Liver (tissue), 3 donors: ENCODE results near the gene HSD3B7.

Source experiments
- CTCF ChIP-seq: fragments of 150-350 bp; IDR thresholded peaks from 2 replicates; pipeline ENCODE4 v1.5.1; 2017; ENCODE audit warnings: improper control_type of control experiment, low read depth, low read length; ENCODE audit not compliant: missing input control
- FOXA1 ChIP-seq: IDR thresholded peaks from 2 replicates; pipeline ENCODE4 v1.6.1; 2016; ENCODE audit warnings: antibody characterized with exemption
- FOXA2 ChIP-seq: IDR thresholded peaks from 2 replicates; pipeline ENCODE4 v1.6.1; 2016; ENCODE audit warnings: antibody characterized with exemption
- GABPA ChIP-seq, 2 donors: IDR thresholded peaks in 1 of 2; conservative IDR thresholded peaks in 1 of 2; 2 replicates each; pipeline ENCODE4 v1.6.1; 2016; ENCODE audit warnings: antibody characterized with exemption in 2 of 2, mild to moderate bottlenecking in 1 of 2, moderate library complexity in 1 of 2
- HNF4A ChIP-seq, 2 donors: conservative IDR thresholded peaks; 2 replicates each; pipeline ENCODE4 v1.6.1; 2016; ENCODE audit warnings: antibody characterized with exemption in 2 of 2, mild to moderate bottlenecking in 2 of 2
- JUND ChIP-seq, 2 donors: IDR thresholded peaks; 2 replicates each; pipeline ENCODE4 v1.6.1; 2016; ENCODE audit warnings: antibody characterized with exemption in 2 of 2
- MAX ChIP-seq: IDR thresholded peaks from 2 replicates; pipeline ENCODE4 v1.6.1; 2016; ENCODE audit warnings: antibody characterized with exemption
- NR2F2 ChIP-seq: IDR thresholded peaks from 2 replicates; pipeline ENCODE4 v1.6.1; 2016; ENCODE audit warnings: antibody characterized with exemption
- RAD21 ChIP-seq, 2 donors: IDR thresholded peaks; 2 replicates each; pipeline ENCODE4 v1.6.1; 2016; ENCODE audit warnings: antibody characterized with exemption in 2 of 2, mild to moderate bottlenecking in 2 of 2
- REST ChIP-seq: IDR thresholded peaks from 2 replicates; pipeline ENCODE4 v1.6.1; 2016; ENCODE audit warnings: antibody characterized with exemption, mild to moderate bottlenecking
- RXRA ChIP-seq, 2 donors: IDR thresholded peaks; 2 replicates each; pipeline ENCODE4 v1.6.1; 2017 to 2018; ENCODE audit warnings: antibody characterized with exemption in 2 of 2, mild to moderate bottlenecking in 1 of 2
- SP1 ChIP-seq: IDR thresholded peaks from 2 replicates; pipeline ENCODE4 v1.6.1; 2018; ENCODE audit warnings: antibody characterized with exemption, mild to moderate bottlenecking
- YY1 ChIP-seq: IDR thresholded peaks from 2 replicates; pipeline ENCODE4 v1.6.1; 2016; ENCODE audit warnings: antibody characterized with exemption, mild to moderate bottlenecking
- ZBTB33 ChIP-seq: IDR thresholded peaks from 2 replicates; pipeline ENCODE4 v1.6.1; 2016; ENCODE audit warnings: antibody characterized with exemption
- donor health status: healthy.
- donor health status: healthy.

GRCh38 chr16:30964574-30965226, 20.3 kb upstream of the HSD3B7 start:
- TF ChIP-seq CTCF (no peak), REST (no peak), GABPA (IDR thresholded peaks at IDR 0.05 in 1 of 2, conservative IDR thresholded peaks at IDR 0.05 in 1 of 2) (no peak), MAX (no peak), SP1 (no peak), FOXA1 (no peak), RXRA (IDR thresholded peaks at IDR 0.05) (no peak), RAD21 (IDR thresholded peaks at IDR 0.05) (no peak), JUND (IDR thresholded peaks at IDR 0.05) (no peak), YY1 (no peak), NR2F2 (no peak), HNF4A (conservative IDR thresholded peaks at IDR 0.05) (no peak), FOXA2 (no peak), ZBTB33 (no peak)
